Stimulated activated CD8-positive, alpha-beta memory T cell treated with anti-CD3 and anti-CD28 coated beads, Interleukin-12 subunit alpha, Interleukin-12 subunit beta, amount 100 ng/mL, for 24 hours (primary cell): ENCODE results near the gene TFAP2E.
"Not testable (repeated sequence)": the region's sequence is repeated elsewhere in the genome, so short reads cannot be mapped to it uniquely, and the experiment has no call there.

Experiments
- DNase-seq: peaks from one replicate; pipeline ENCODE4 v3.0.0-alpha.2; 2020; ENCODE audit errors: extremely low read depth

Gene TFAP2E

GRCh38 chr1:35574125-35574654 lies 1.1 kb downstream of the TFAP2E start:
- no peak for DNase-seq

- no peak for DNase-seq
Measured at GRCh38 chr1:35574655-35575415, 1.7 kb downstream of the TFAP2E start.

- no peak for DNase-seq
Measured at GRCh38 chr1:35575416-35575958, 2.4 kb downstream of the TFAP2E start.

GRCh38 chr1:35576061-35576765 lies 3.1 kb downstream of the TFAP2E start:
- no peak for DNase-seq

- not testable (repeated sequence) for DNase-seq
Measured at GRCh38 chr1:35576766-35577070, 3.6 kb downstream of the TFAP2E start.

GRCh38 chr1:35577071-35577998 lies 4.2 kb downstream of the TFAP2E start:
- no peak for DNase-seq

- DNase-seq: no peak
Measured at GRCh38 chr1:35580949-35581388, 7.9 kb downstream of the TFAP2E start.

GRCh38 chr1:35581621-35582020 lies 8.5 kb downstream of the TFAP2E start:
- not testable (repeated sequence) for DNase-seq

GRCh38 chr1:35585281-35585680 lies 12.2 kb downstream of the TFAP2E start:
- DNase-seq: no peak

- DNase-seq: not testable (repeated sequence)
Measured at GRCh38 chr1:35585805-35586204, 12.7 kb downstream of the TFAP2E start.

- no peak for DNase-seq
Measured at GRCh38 chr1:35586808-35587207, 13.7 kb downstream of the TFAP2E start.

GRCh38 chr1:35587736-35588135 lies 14.6 kb downstream of the TFAP2E start:
- DNase-seq: no peak

GRCh38 chr1:35588197-35588910 lies 15.2 kb downstream of the TFAP2E start:
- no peak for DNase-seq

GRCh38 chr1:35589516-35590427 lies 16.7 kb downstream of the TFAP2E start:
- DNase-seq: no peak

- DNase-seq: no peak
Measured at GRCh38 chr1:35590476-35591040, 17.4 kb downstream of the TFAP2E start.

- no peak for DNase-seq
Measured at GRCh38 chr1:35591211-35591610, 18.1 kb downstream of the TFAP2E start.

- DNase-seq: no peak
Measured at GRCh38 chr1:35592991-35593769, 20.1 kb downstream of the TFAP2E start.

- DNase-seq: no peak
Measured at GRCh38 chr1:35594005-35594760, 21.1 kb downstream of the TFAP2E start.
